Cardiac muscle cell (in vitro differentiated cells and primary cell): Measurements from ENCODE around the gene TGM1. TPM values are rescaled to one million over a fixed set of nuclear protein-coding genes. Genes with fewer than 3 reads are reported as not detected.

ENCODE experiments used
- DNase-seq, 2 donors: peaks; one replicate each; pipeline versions ENCODE4 v3.0.0 to v3.0.0-alpha.2; 2010 to 2017; ENCODE audit warnings: low read depth in 1 of 2, low spot score in 1 of 2
- H3K27ac ChIP-seq: fragments of 200-600 bp; sonication (generic); 2 replicates; pipeline ENCODE4 v1.5.1; 2016
- H3K27me3 ChIP-seq: fragments of 200-600 bp; sonication (generic); 2 replicates; pipeline ENCODE4 v1.6.0; 2016; ENCODE audit warnings: control low read depth
- H3K36me3 ChIP-seq: fragments of 200-600 bp; sonication (generic); 2 replicates; pipeline ENCODE4 v1.5.1; 2016; ENCODE audit warnings: control low read depth
- H3K4me1 ChIP-seq: fragments of 200-600 bp; sonication (generic); 2 replicates; pipeline ENCODE4 v1.8.1; 2017; ENCODE audit warnings: low read depth, mild to moderate bottlenecking, mixed run types
- H3K4me3 ChIP-seq: fragments of 200-600 bp; sonication (generic); 2 replicates; pipeline ENCODE4 v1.5.1; 2016; ENCODE audit warnings: mild to moderate bottlenecking
- H3K9me3 ChIP-seq: fragments of 200-600 bp; sonication (generic); 2 replicates; pipeline ENCODE4 v1.5.1; 2017; ENCODE audit warnings: low read depth, mild to moderate bottlenecking, control low read depth
- polyA plus RNA-seq: library from polyadenylated mRNA; unstranded; fragments of >200 nt; fragmentation: Nextera tagmentation; extraction: Ambion mirVana; gene quantifications from 2 replicates; pipeline ENCODE4 v1.2.1, GENCODE V29; 2016
- total RNA-seq: library from RNA; depleted of rRNA; stranded (reverse); fragments of >200 nt; gene quantifications from 2 replicates; pipeline ENCODE4 v1.2.3, GENCODE V29; 2016
- TF ChIP-seq, protein P1 (sequence below): IDR thresholded peaks from 2 replicates; pipeline ENCODE4 v1.5.1; 2012; ENCODE audit warnings: low read depth, mild to moderate bottlenecking, low read length

The TGM1 gene
- total and polyA plus RNA-seq, 2 experiments from 2014 or later: 1.7 TPM; not detected in 1

- H3K9me3 ChIP-seq: no peaks in the 10 kb centered on the region
- no peak overlapping the region for H3K27ac ChIP-seq
- no peak for DNase-seq
- H3K4me3 ChIP-seq: no peak overlapping the region
- H3K27me3 ChIP-seq: no peaks in the 10 kb centered on the region
- no peaks in the 10 kb centered on the region for H3K4me1 ChIP-seq
- no peaks in the 10 kb centered on the region for H3K36me3 ChIP-seq
- TF ChIP-seq, protein P1, sequence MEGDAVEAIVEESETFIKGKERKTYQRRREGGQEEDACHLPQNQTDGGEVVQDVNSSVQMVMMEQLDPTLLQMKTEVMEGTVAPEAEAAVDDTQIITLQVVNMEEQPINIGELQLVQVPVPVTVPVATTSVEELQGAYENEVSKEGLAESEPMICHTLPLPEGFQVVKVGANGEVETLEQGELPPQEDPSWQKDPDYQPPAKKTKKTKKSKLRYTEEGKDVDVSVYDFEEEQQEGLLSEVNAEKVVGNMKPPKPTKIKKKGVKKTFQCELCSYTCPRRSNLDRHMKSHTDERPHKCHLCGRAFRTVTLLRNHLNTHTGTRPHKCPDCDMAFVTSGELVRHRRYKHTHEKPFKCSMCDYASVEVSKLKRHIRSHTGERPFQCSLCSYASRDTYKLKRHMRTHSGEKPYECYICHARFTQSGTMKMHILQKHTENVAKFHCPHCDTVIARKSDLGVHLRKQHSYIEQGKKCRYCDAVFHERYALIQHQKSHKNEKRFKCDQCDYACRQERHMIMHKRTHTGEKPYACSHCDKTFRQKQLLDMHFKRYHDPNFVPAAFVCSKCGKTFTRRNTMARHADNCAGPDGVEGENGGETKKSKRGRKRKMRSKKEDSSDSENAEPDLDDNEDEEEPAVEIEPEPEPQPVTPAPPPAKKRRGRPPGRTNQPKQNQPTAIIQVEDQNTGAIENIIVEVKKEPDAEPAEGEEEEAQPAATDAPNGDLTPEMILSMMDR: no peak
Measured at GRCh38 chr14:24282736-24283135, 19.8 kb upstream of the TGM1 start.

GRCh38 chr14:24281636-24282035 is 18.7 kb upstream of the TGM1 start:
- H3K36me3 ChIP-seq: no peaks in the 10 kb centered on the region
- no peaks in the 10 kb centered on the region for H3K4me1 ChIP-seq
- no peak overlapping the region for H3K27ac ChIP-seq
- DNase-seq: no peak
- TF ChIP-seq, protein P1: no peak
- H3K9me3 ChIP-seq: no peaks in the 10 kb centered on the region
- no peaks in the 10 kb centered on the region for H3K27me3 ChIP-seq
- H3K4me3 ChIP-seq: no peak overlapping the region

DNA sequence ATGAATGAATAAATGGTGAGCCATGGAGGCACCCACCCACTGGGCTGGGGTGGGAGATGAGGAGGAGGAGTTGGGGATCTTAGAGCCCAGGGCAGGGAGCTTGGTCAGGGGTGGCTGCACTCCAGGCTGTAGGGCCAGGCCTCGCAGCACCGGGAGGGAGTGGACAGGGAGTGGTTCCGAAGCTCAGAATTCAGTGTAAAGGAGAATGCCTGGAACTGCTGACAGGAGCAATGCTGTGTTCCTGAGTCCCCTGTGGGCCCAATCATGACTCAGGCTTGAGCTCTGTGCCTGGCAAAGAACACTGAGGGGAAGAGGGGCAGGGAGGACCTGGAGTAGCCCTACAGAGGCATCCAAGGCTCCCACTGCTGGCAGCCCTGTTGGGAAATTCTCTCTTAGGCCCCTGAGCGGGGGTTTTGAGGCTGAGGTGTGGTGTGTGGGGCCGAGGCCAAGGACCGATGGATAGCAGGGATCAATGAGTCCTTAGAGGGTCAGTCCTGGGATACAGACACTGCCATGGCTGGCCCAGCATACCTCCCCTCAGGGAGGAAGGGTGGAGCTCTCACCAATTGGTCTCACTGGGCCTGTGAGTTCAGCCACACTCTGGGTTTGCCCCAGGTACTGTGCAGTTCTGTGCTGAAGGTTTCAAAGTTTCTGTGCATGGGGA is 18.0 kb upstream of the TGM1 start:
- Histone ChIP-seq H3K4me1 (no peaks in the 10 kb centered on the region), H3K36me3 (no peaks in the 10 kb centered on the region), H3K4me3 (no peak overlapping the region), H3K27ac (no peak overlapping the region), H3K27me3 (no peaks in the 10 kb centered on the region), H3K9me3 (no peaks in the 10 kb centered on the region)
- DNase-seq: peak in 1 of 2 donors; percentile 24
- TF ChIP-seq, protein P1: no peak

GRCh38 chr14:24279301-24280186 is 16.6 kb upstream of the TGM1 start:
- H3K4me1 ChIP-seq: no peaks in the 10 kb centered on the region
- DNase-seq: no peak
- no peak overlapping the region for H3K27ac ChIP-seq
- TF ChIP-seq, protein P1: peak; percentile 5
- no peak overlapping the region for H3K4me3 ChIP-seq
- H3K9me3 ChIP-seq: no peaks in the 10 kb centered on the region
- no peaks in the 10 kb centered on the region for H3K27me3 ChIP-seq
- H3K36me3 ChIP-seq: no peaks in the 10 kb centered on the region

GRCh38 chr14:24278424-24278823 is 15.4 kb upstream of the TGM1 start:
- DNase-seq: no peak
- TF ChIP-seq, protein P1: no peak

More at GRCh38 chr14:24278424-24278823, 15.4 kb upstream of the TGM1 start:
- Histone ChIP-seq H3K27me3 (no peaks in the 10 kb centered on the region), H3K4me1 (no peaks in the 10 kb centered on the region), H3K9me3 (no peaks in the 10 kb centered on the region), H3K27ac (no peak overlapping the region), H3K36me3 (no peaks in the 10 kb centered on the region), H3K4me3 (no peak overlapping the region)
